ENCODE measurements around the gene LHFPL2.

The LHFPL2 gene

DNA sequence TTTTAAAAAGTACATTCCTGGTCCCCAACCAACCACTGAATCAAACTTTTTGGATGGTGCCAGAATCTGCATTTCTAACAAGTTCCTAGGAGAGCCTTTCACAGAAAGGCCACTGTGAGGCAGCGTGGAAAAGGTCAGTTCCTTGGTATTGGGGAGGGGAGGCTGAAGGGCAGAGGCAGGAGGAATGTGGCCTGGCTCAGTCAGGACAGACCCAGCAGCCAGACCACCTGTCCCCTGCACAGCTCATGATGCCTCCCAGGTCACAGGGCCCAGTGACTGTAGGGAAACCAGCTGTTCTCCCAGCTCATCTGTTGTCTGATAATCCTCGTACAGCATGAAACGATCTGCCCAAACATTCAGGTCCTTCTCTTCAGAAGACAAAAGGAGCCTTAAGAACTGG, 132.9 kb downstream of the LHFPL2 start:
- DNase-seq = no peak

GRCh38 chr5:78514427-78515330, 133.9 kb downstream of the LHFPL2 start:
- no peak for DNase-seq

DNA sequence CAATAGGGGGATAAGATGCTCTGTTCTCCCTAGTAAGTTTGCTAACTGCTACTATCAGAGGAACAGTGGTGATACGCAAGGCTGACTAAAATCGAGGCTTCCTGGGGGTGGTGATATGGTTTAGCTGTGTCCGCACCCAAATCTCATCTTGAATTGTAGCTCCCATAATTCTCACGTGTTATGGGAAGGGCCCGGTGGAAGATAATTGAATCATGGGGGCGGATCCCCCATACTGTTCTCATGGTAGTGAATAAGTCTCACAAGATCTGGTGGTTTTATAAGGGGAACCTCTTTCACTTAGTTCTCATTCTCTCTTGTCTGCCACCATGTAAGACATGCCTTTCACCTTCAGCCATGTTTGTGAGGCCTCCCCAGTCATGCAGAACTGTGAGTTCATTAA, 135.1 kb downstream of the LHFPL2 start:
- DNase-seq = no peak

DNA sequence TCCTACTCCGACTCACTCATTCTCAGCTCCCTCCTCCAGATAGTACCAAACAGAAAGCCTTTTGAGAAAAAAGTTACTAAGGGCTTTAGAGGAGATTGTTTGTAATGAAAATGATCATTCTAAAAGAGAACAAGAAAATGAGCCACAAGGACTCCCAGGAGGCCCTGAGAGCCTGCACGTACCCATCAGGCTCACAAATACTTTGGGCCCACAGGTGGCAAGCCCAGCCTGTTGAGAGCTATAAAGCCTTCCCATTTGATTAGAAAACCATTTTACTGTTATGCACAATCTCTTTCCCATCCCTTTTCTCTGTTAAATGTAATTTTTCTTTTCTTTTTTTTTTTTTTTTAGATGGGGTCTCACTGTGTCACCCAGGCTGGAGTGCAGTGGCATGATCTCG, 136.1 kb downstream of the LHFPL2 start:
- DNase-seq = no peak

- DNase-seq = no peak
Observed at GRCh38 chr5:78511121-78511906, 137.3 kb downstream of the LHFPL2 start.

DNA sequence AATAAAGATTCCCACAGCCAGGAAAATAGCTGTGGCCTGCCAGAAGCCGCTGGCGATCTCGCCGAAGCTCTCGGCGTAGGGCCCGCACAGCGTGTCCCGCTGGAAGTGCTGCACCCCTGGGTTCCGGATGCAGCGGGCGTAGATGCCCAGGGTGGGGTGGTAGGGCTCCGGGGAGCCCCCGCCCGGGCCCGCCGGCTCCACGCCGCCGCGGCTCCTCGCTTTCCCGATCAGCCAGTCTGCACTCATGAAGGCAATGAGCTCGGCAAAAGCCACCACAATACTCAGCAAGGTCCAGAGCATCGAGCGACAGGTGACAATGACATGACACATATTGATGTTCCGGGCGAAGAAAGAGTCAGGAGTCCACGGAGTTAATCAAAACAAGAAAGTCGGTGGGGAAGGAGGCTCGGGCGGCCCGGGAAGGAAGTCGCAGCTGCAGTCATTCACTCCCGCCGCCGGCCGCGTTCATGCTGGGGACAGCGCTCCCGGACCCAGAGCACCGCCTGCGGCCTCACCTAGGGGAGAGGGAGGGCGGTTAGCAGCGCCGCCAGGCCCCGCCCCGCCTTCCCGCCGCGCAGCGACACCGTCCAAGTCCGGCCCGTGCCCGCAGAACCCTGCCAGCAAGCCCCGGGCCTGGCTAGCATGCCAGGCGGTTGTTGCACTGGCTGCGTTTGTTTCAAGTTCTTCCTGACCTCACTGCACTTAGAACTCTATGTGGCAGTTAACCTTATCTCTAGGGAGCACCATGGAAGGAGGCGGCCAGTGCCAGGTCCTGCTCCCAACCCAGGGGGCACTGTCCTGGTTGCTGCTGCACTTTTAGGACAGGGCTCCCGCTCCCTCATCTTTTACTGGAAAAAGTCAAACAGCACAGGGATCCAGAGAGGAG, 138.4 kb downstream of the LHFPL2 start:
- DNase-seq = peak; percentile 17

DNA sequence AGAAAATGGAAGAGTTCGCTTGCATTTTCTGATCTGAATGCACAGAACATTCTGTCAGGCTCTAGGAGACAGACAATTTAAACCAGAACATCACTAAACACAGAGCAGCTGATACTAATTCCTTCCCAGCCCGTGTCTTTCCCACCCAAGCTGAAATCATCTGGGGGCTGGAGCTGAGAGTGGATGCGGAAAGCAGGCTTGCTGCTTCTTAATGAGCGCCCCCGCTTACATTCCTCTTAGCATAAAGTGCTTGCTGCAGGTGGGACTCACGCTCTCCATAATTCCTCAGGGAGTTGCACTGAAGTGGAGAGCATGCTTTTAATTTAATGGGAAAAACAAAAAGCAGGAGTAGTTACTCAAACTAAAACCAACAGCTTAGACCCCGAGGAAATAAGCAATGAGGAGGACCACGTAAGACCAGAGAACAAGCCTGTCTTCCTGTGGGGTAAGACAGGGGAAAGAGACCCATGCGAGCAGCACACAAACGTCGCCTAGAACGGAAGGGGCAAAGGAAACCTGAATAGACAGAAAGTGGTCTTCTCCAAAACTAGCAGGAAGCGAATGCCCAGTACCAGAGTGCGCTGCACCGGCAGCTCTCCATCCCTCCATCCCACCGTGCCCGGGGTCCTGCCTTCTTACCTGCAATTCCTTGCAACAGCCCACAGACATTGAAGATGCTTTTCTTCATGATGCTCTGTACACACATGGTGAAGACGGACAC, 139.3 kb downstream of the LHFPL2 start:
- no peak for DNase-seq

DNA sequence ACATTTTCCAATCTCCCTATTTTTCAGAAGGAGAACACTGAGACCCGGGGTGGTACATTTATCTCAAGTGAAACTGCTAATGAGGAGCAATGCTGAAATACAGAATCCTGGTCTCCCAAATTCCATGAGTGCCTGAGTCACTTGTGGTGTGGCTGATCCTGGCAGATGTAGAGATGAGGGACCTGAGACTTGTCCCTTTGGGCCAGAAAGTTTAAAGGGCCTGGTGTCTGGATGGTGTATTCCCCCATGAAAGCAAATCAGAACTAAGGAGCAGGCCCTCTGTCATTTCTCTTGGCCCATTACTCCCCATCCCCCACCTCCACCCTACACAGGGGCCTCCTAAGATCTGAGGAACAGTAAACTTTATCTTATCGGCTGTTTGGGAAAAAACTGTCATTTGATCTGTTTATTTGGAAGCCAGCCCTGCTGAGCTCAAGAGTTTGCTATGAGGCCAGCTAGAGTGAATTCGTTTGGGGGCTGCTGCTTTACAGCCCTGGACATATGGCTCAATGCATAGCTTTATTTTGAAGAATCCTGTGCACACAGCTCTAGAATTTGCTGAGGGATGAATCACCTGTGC, 140.3 kb downstream of the LHFPL2 start:
- DNase-seq = no peak

GRCh38 chr5:78507531-78507930, 141.0 kb downstream of the LHFPL2 start:
- DNase-seq = no peak

DNA sequence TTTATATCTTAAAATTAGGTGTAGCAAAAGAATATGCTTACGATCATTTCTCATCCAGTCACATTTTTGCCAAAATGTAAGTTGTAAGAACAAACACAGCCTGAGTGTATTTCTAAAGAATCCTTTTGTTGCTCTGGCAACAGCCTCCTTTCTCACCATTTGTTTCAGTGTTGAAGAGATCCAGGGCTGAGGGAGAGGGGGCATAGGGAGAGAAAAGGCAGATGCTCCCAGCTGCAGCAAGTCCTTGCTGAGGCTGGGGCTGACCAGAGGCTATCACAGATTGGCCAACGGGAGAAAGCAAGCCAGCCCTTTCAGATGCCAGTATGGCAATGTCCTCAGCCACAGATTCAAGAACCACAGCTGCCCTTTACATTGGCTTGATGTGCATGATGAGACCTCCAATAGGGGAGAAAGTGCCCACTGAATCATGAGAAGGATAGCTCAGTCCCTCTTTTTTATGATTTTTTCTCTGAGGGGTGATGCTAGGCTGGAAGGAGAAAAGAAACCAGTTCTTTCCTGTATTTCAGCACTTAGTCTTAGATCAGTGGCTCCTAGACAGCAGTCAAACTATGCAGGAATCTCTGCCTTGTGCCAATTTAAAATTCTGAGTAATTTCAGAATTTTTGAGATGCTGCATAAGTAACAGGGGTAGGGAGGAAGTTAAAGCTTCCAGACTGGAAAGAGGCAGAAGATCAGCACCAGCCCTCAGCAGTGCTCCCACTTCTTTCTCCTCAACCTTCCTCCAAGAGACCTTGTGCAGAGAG, 142.1 kb downstream of the LHFPL2 start:
- DNase-seq = no peak

DNA sequence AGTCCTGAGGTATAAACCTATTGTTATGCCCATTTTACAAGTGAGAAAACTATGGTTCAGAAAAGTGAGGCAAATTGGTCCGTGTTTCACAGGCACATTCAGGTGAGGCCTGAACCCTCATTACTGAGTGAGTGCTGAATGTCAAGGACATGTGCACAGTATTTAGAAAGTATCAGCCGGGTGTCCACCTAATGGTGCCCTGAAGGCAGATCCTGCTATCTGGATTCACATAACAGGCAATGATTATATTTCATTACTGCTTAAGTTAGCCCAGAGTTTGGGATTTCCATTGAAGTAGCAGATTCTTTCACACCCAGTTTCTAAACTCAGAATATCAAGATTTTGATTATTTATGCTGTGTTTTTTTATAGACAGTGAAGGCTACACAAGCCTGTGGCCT, 142.7 kb downstream of the LHFPL2 start:
- DNase-seq = no peak

GRCh38 chr5:78504704-78505677, 143.6 kb downstream of the LHFPL2 start:
- no peak for DNase-seq

GRCh38 chr5:78503958-78504653, 144.5 kb downstream of the LHFPL2 start:
- DNase-seq = no peak

GRCh38 chr5:78501411-78502352, 146.9 kb downstream of the LHFPL2 start:
- no peak for DNase-seq

DNA sequence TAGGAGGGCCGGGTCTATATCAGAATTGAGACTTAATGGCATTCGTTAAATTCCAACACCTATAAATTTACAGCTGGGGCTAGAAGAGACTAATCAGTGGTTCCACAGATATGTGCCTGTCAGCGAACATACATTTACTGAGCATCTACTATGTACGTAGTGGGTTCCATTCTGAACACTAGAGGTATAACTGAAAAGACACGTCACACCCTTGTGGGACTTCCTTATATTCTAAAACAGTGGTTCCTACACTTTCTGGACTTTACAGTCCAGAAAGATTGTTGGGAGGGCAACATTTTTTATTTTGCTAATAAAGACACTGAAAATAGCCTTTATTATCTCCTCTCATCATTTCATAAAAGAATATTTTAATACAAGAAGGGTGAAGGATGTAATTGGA, 147.7 kb downstream of the LHFPL2 start:
- no peak for DNase-seq

DNA sequence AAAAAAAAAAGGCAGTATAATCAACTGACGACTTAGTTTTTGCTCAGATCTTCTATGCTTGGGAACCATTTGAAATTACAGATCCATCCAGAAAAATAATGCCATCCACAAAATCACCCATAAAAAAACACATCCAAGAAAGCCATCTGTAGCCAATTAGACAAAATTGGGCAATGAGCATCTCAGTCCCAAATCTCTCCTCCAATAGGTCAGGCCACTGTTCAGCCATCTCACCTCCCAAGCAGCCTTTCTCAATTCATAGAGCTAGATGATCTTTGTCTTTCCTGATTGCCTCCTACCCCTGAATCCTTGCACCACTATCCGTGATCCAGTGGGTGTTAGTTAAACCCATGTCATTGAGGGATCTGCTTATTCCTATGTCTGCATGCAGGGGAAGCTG, 148.5 kb downstream of the LHFPL2 start:
- no peak for DNase-seq

GRCh38 chr5:78499485-78499884, 149.1 kb downstream of the LHFPL2 start:
- no peak for DNase-seq
